MV-4-11 (cell line): Measurements from ENCODE around the gene MCM9.
A peak's percentile ranks its signal among the peaks of the same experiment; 100 is the strongest.

ENCODE experiments used
- DNase-seq: peaks from one replicate; lab custom pipeline; 2025; lab: John Stamatoyannopoulos, UW

Gene MCM9

GRCh38 chr6:118932421-118932820 is 2.5 kb downstream of the MCM9 start:
- DNase-seq = no peak

DNA sequence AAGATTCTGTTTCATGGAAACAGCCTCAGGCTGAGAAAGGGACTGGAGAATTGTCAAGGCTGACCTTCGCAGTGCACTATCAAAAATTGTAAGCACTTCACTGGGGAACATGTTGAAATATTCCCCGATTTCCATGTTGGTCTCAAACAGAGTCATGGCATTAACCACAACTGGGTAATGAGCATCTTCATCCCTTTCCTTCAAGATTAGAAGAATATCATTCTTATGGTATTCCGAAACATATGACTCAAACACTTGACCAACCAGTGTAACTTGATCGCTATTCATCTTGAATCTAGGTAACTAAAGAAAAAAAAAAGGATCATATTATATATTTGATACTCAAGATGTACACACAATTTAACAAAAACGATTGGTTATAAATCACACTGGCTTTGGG is 3.5 kb downstream of the MCM9 start:
- DNase-seq = no peak

- DNase-seq = no peak
Measured at GRCh38 chr6:118930680-118931079, 4.3 kb downstream of the MCM9 start.

DNA sequence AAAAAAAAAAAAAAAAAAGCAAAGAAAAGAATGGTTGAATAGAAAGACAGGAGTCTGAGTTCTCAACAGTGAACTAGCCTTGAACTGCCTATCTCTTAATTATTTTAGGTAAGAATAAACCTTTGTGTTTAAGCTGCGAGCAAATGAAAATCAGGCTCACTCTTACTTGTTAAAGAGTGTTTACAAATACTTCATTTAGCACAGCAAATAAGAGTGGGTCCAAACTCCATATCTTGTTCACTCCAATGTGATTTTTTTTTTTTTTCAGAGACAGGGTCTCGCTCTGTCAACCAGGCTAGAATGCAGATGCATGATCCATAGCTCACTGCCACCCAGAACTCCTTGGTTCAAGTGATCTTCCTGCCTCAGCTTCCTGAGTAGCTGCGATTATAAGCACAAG is 11.9 kb downstream of the MCM9 start:
- no peak for DNase-seq

GRCh38 chr6:118921084-118921483 is 13.9 kb downstream of the MCM9 start:
- DNase-seq = no peak

DNA sequence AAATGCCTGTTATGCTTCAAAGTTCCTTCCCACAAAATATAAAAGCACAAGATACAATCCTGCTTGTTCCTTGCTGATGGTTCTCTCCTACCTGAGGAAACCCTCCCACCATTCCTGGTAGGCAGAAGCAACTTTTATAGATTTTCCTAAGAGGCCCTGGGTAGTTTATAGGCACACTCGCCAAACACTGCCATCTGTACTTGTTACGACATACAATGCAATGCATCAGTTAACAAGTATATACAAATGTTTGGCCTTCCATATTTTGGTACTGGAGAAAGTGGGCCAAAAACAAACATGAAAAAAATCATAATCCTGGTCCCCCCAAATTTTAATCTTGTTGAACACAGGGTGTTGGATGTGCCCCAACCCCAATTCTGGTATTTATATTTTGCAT is 16.6 kb downstream of the MCM9 start:
- DNase-seq = no peak

DNA sequence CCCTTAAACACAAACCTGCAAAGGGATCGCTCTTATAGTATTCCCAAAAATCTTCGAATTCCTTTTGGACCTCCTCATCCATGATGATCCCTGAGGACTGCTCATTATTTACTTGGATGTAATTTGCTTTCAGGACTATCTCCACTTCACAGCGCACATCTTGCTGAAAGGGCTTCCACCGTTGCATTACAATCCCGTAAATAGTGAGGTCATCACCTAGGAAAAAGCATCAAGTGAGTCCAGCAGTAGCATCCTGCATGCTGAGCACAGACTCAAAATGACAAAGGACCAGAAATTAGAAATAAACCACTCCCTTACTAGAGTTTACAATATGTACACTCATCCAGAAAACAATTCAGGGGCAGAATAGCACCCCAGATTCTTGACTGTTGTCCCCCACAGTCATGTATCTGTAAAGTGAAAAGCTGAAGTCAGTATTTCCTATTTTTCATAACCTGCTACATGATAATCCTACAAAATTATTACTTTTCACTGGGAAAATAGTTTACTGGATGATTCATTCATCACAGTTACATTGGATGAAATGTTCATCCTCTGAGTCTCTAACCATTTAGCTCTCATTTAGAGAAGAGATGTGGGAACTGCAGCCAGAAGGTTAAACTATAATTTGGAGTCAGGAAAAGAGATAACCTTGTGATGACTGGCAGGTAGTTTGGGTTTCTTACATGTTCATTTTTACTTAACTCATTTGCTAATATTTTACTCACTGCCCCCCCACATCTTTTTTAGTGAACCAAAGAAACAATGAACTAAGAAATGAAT is 17.2 kb downstream of the MCM9 start:
- no peak for DNase-seq

DNA sequence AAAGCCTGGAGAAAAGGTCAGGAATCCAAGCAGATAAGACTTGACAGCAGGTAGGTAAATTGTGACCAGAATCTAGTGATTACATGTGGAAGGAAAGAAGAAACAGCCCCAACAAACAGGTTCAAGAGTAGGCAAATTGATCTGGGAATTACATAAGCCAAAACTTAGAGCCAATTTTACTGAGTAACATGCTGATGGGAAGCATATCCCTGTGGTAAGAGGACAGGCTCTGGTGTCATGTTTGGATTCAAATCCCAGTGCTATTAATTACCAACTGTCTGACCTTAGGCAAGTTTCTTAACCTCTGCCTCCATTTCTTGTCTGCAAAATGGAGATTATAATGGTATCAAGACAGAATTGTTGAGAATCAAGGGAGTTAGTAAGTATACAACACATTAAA is 20.4 kb downstream of the MCM9 start:
- no peak for DNase-seq

DNA sequence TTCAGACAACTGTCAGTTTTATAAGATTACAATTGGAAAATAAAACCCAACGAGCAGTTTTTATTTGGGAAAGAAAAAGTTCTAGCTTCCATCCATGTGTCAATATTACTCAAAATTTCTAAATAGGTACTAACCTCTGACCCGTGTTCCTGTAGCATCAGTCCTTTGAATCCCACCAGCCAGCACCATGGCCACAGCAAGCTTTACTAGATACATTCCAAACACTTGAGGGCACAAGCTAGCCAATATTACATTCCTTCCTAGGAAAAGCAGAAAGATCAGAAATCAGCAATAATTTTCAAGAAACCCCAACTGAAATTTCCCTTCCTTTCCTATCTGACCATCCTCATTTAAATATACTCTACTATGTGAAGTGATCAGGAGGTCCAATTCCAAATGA is 21.8 kb downstream of the MCM9 start:
- DNase-seq = no peak

- DNase-seq = no peak
Measured at GRCh38 chr6:118912646-118913045, 22.3 kb downstream of the MCM9 start.

DNA sequence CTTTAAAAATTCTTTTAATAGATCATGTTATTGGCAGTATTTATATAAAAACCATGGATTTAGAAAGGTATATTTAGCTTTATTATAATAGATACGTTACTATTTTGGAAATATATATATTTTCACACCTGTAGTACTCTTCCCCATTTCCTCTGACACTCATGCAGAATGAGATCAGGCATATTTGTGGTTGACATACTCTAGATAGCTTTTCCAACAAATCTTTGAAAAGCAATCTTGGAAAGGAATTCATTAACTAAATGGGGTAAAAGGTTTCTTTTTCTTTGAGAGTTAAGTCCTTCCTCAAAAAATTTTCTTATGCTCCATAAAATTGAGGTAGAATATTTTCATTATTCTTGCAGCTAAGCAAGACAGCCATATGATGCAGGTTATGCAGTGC is 26.5 kb downstream of the MCM9 start:
- DNase-seq = no peak

DNA sequence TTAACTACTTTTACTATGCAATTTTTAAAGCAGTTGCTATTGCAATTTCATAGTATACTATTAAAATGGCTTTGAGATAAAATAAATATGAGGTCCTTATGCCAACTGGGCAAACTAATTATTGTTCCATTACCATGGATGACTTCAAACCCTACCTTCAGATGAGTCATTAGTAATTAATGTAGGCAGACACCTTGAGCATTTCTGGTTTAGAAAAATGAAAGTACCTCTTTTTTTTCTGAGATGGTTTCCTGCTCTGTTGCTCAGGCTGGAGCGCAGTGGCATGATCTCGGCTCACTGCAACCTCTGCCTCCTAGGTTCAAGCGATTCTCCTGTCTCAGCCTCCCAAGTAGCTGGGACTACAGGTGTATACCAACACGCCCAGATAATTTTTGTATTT is 29.1 kb downstream of the MCM9 start:
- no peak for DNase-seq

GRCh38 chr6:118905084-118905483 is 29.9 kb downstream of the MCM9 start:
- DNase-seq = no peak

GRCh38 chr6:118903691-118904090 is 31.3 kb downstream of the MCM9 start:
- no peak for DNase-seq

- no peak for DNase-seq
Measured at GRCh38 chr6:118903138-118903537, 31.8 kb downstream of the MCM9 start.

DNA sequence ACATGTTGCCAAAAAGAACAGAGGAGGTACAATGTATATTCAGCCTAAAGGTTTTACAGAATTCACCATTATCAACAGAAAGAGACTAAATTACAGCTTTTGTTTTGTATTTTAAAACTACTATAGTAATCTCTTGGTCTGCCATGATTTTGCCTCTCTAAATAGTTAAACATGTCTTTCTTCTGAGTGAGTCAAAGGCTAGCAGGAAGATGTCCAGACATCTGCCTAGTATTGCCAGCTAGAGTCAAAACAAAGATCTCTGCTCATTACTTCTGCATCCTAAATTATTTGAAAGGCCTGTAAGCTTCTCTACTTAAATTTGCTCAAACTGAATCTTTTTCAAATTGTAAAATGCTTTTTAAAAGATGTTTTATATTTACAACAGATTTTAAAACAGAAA is 32.2 kb downstream of the MCM9 start:
- no peak for DNase-seq

- DNase-seq = no peak
Measured at GRCh38 chr6:118899948-118900347, 35.0 kb downstream of the MCM9 start.

DNA sequence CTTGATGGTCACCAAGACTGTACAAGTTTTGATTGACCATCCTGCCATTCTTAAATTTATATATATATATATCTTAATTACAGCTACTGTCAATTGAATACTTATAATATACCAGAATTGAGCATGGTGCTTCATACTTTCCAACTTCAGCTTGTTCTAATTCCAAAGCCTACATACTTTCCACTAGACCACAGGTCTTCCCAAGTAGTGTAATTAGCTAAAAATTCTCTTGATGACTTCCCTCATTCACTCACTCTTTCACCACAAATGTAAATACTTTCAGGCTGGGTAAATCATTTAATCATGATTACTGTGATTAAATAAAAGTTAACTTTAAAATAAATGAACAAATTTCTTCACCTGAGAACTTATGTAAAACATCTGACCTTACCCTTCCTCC is 37.6 kb downstream of the MCM9 start:
- no peak for DNase-seq

DNA sequence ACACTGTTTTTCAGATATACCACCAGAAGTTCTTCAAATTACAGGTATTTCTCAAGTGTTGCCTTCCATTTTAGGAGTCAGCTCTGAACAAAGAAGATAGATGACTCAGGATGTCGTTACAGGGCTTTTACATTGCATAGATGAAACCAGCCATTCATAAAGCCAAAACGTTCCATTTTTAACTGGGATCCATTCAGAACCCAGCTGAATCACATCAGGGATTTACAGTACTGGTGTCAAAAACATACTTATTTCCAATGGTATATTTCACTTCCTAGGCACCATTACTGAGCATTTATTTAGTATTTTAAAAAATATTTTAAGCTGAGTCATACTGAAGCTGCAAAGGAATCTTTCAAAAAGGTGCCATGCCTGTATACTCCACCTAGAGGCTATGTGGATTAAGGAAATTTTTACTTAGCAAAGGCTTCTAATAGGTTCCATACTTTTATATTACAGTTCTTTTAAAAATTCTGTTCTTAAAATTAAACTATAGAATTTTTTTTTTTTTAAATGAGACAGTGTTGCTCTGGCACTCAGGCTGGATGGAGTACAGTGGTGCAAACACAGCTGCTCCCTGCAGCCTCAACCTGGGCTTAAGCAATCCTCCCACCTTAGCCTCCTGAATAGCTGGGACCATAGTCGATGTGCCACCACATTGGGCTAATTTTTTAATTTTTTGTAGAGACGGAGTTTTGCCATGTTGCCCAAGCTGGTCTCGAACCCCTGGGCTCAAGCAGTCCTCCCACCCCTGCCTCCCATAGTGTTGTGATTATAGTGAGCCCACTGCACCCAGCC is 38.4 kb downstream of the MCM9 start:
- peak; percentile 50 for DNase-seq

- no peak for DNase-seq
Measured at GRCh38 chr6:118895859-118896258, 39.1 kb downstream of the MCM9 start.

GRCh38 chr6:118895261-118895560 is 39.7 kb downstream of the MCM9 start:
- DNase-seq = no peak

GRCh38 chr6:118894425-118895260 is 40.3 kb downstream of the MCM9 start:
- DNase-seq = peak; percentile 40
